Islet of Langerhans (tissue), 1 donor: ENCODE measurements around the gene PCDHGC5.

ENCODE experiments used
- FAIRE-seq: peaks from one replicate; lab custom pipeline; 2011; peaks lifted over from hg19 to GRCh38; lab: Jason Lieb, UNC

Gene PCDHGC5

DNA sequence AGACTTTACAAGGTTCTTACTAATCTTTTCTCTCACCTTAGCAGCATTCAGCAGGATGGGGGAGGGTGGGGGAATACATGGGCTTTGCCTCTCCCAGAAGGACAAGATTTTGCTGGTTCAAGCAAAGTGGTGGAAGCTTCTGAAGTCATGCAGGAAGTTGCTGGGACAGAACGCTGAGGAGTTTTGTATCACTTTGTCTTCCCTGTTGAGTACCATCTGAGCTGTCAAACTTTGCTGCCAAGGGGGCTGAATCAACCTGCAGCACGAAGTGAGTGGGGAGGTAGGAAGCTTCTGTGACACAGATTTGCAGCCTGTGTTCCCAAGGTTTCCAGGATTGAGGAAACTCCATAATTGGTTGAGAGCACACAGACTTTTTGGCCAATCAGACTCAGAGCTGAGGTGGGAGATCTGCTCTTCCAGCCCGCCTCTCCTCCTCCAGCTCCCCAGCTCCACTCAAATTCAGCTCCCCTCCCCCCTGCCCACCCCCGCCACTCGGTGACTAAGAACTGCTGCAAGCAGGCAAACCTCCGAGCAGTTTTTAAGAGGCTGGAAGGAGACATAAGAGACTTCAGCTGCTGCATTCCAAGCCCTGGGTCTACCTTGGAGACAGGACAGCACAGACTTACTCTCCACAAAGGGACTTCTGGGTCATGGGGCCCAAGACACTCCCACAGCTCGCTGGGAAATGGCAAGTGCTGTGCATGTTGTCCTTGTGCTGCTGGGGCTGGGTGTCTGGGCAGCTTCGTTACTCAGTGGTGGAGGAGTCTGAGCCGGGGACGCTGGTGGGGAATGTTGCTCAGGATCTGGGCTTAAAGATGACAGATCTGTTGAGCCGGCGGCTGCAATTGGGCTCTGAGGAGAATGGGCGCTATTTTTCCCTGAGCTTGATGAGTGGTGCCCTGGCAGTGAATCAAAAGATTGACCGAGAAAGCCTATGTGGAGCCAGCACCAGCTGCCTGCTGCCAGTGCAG lies at the start of gene PCDHGC5:
Gene PCDHGC5, plus strand, starts transcription at position 491 of the 971 bp plus-strand sequence. Its CDS starts 160 bp downstream, at position 651.
- FAIRE-seq, result no peak

DNA sequence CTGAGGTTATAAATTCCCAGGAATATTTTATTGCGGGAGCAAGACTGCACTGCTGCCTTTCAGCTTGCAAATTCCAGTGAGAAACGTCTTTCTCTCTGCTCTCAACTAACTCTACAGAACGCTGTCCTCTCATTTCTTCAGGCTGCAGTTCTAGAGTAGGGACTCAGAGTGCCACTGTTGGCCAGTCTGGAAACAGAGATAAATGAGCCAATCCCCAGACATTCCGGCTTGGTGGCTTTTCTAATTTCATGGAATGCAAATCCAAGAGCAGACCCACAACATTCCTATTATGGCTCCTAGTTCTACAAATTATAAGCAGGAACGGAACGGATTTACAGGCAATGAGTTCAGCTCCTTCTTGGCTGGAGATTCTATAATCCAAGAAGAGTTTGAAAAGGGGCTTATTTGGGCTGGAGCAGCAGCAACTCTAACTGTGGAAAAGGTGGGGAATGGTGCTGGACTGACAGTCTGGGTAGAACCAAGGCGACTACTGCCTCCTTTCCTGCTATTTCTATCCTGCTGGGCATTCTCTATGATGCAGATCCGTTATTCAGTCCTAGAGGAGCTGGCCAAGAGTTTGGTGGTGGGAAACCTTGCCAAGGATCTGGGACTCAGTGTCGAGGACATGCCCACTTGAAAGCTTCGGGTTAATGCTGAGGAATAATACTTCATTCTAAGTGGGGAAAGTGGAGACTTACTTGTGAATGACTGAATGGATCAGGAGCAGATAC lies 49.3 kb upstream of the PCDHGC5 start:
- FAIRE-seq, result no peak

DNA sequence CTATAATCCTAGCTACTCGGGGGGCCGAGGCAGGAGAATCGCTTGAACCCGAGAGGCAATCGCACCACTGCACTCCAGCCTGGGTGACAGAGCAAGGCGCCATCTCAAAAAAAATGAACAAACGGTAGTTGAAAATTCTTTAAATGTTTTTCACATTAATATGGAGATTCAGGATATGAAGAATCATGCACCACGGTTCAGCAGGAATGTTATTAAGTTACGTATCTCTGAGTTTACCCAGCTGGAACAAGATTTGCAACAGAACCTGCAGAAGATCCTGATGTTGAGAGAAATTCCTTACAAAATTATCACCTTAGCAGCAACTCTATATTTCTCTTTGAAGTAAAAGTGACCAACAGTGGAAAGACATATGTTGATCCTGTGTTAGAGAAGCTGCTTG lies 48.5 kb upstream of the PCDHGC5 start:
- no peak for FAIRE-seq

DNA sequence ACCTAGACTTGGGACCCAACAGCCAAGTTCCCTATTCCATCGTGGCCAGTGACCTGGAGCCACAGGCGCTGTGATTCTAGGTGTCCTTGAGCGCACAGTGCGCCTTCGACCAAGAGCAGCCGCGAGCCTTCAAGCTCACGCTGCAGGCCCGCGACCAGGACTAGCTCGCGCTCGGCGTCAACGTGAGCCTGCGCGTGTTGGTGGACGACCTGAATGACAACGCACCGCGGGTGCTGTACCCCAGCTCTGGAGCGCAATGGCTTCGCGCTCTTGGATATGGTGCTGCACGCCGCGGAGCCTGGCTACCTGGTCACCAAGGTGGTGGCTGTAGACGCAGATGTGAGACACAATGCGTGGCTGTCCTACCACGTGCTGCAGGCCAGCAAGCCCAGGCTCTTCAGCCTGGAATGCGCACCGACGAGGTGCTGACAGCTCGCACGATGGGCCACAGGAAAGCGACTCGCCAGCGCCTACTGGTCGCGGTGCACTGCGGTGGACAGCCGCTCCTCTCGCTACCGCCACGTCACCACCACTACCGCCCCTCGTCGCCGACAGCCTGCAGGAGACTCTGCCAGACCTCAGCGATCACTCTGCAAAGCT lies 47.2 kb upstream of the PCDHGC5 start:
- FAIRE-seq, result no peak

DNA sequence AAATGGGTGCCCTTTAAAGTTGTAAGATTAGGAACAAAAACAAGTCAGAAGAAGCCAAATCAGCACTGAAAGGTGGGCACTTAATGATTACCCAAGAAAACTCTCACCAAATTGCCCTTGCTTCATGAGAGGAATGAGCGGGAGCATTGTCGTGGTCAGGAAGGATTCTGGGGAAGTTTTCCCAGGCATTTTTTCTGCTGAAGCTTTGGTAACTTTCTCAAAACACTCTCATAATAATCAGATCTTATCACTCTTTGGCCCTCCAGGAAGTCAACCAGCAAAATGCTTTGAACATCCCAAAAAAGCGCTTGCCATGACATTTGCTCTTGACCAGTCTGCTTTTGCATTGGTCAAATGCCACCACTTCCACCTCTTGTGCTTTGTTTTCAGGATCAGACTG lies 23.5 kb upstream of the PCDHGC5 start:
- no peak for FAIRE-seq

DNA sequence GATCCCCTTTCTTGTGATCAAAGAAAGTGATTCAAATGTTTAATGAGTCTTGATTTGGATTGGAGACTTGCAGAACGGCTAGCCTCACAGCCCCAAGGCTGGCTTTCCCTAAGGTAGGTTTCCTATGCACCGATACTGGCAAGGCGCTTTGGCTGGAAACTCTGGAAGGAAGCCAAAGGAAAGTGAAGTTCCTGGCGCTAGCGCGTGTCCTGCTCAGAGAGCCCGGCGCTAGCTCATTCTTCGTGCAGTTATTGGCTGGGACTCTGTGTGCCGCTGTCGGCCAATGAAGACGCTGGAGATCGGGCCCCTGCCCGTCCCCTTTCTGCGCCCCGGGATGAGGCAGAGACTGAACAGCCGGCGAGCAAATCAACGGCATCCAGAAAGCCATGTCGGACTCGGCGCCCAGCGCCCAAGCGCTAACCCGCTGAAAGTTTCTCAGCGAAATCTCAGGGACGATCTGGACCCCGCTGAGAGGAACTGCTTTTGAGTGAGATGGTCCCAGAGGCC lies 13.2 kb upstream of the PCDHGC5 start, which contains the start of gene PCDHGC3:
Gene PCDHGC3, plus strand, starts transcription at position 342 of the 507 bp plus-strand sequence. Its CDS starts 151 bp downstream, at position 493.
- peak; percentile 88 for FAIRE-seq

DNA sequence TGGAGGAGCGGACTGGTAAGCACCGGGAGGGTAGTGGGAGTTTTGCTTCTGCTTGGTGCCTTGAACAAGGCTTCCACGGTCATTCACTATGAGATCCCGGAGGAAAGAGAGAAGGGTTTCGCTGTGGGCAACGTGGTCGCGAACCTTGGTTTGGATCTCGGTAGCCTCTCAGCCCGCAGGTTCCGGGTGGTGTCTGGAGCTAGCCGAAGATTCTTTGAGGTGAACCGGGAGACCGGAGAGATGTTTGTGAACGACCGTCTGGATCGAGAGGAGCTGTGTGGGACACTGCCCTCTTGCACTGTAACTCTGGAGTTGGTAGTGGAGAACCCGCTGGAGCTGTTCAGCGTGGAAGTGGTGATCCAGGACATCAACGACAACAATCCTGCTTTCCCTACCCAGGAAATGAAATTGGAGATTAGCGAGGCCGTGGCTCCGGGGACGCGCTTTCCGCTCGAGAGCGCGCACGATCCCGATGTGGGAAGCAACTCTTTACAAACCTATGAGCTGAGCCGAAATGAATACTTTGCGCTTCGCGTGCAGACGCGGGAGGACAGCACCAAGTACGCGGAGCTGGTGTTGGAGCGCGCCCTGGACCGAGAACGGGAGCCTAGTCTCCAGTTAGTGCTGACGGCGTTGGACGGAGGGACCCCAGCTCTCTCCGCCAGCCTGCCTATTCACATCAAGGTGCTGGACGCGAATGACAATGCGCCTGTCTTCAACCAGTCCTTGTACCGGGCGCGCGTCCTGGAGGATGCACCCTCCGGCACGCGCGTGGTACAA lies 12.6 kb upstream of the PCDHGC5 start:
- no peak for FAIRE-seq

DNA sequence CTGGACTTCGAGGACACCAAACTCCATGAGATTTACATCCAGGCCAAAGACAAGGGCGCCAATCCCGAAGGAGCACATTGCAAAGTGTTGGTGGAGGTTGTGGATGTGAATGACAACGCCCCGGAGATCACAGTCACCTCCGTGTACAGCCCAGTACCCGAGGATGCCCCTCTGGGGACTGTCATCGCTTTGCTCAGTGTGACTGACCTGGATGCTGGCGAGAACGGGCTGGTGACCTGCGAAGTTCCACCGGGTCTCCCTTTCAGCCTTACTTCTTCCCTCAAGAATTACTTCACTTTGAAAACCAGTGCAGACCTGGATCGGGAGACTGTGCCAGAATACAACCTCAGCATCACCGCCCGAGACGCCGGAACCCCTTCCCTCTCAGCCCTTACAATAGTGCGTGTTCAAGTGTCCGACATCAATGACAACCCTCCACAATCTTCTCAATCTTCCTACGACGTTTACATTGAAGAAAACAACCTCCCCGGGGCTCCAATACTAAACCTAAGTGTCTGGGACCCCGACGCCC lies 11.8 kb upstream of the PCDHGC5 start:
- FAIRE-seq, result no peak

DNA sequence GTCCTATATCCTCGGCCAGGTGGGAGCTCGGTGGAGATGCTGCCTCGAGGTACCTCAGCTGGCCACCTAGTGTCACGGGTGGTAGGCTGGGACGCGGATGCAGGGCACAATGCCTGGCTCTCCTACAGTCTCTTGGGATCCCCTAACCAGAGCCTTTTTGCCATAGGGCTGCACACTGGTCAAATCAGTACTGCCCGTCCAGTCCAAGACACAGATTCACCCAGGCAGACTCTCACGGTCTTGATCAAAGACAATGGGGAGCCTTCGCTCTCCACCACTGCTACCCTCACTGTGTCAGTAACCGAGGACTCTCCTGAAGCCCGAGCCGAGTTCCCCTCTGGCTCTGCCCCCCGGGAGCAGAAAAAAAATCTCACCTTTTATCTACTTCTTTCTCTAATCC lies 11.1 kb upstream of the PCDHGC5 start:
- no peak for FAIRE-seq

DNA sequence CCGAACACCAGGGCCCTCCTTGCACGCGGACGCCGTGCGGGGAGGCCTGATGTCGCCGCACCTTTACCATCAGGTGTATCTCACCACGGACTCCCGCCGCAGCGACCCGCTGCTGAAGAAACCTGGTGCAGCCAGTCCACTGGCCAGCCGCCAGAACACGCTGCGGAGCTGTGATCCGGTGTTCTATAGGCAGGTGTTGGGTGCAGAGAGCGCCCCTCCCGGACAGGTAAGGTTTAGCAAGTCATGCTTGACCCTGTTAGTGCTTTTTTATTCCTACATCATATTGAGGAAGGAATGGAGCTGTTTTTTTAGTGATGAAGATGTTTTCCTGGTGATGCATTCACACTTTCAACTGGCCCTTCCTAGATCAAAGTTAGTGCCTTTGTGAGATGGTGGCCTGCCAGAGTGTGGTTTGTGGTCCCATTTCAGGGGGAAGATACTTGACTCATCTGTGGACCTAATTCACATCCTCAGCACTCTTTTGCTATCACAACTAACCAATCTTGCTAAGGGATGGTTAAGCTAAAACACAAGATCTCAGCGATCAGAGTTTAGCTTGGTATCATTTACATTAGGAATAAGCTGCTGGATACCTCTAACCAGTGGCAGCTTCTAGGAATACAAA lies 10.4 kb upstream of the PCDHGC5 start:
- peak; percentile 5 for FAIRE-seq

DNA sequence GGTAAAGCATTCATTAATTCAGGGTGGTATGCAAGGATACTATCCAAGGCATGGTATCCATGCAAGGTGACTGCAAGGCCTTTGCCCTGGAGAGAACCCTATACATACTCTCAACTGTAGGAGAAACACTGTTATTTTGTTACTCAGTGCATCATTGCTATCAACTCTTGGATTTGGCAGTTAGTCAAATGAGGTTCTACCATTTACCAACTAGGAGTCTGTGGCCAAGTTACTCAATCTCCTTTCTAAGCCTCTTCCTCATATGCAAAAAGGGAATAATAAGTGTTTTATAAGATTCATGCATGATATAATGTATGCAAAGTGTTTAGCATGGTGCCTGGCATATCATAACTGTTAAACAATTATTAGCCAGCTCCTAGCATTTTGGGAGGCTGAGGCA lies 9.1 kb upstream of the PCDHGC5 start:
- FAIRE-seq, result no peak

DNA sequence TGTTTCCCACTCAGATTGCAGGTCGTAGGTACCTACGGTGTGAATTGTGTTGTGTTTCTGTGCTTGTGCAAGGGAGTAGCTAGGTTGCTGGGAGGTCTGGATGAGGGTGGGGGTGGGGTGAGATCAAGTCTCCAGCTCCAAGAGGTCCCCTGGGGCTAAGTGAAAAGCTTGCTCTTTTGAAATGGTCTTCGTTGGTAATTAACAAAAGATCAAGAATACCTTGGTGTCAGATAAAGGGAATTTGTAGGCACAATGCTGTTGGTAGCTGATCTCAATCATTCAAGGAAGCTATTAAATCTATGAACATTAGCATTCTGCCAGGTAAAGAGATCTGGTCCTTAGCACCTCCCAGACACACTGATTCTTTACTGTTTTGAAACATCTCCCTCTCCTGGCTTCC lies 5.0 kb upstream of the PCDHGC5 start:
- FAIRE-seq, result no peak

DNA sequence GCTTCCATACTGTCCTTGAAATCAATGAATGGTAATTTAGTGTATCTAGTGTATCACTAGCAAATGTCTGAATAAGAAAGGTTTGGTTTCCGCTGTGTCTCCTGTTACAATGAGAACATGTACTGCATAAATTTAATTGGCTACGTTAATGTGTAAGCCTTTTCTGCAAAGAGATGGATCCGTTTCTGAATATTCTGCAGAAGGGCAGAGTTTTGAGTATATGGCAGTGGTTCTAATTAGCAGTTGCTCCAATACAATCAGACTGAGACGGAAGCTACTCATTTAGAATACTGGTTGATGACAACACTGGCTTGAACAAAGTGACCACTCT lies 4.6 kb upstream of the PCDHGC5 start:
- no peak for FAIRE-seq

DNA sequence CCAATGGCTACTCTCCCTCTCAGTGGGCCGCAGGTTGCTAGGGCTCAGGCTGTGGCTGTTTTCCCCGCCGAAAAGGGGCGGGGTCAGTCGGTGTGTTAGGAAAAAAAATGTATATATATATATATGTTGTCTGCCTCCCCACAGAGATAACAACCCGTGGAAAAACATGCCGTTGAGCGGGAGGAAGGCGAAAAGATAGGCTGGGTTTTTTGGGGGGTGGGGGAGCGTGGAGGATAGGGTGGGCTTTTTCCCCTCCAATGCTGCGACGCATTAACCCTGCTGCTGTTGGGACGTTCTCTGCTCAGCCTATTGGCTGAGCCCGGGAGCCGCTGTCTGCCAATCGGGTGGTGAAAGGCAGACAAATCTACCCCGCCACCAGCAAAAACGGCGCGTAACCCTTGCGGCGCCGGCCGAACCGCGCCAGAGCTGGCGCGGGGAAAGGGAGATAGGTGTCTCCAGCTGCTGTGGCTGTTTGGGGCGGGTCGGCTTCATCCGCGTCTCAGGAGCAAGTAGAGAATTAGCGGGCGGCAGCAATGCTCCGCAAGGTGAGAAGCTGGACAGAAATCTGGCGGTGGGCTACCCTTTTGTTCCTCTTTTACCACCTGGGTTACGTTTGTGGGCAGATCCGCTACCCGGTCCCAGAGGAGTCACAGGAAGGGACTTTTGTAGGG lies 4.1 kb upstream of the PCDHGC5 start, which contains the start of gene PCDHGC4:
Gene PCDHGC4, plus strand, starts transcription at position 390 of the 671 bp plus-strand sequence. Its CDS starts 144 bp downstream, at position 534.
- no peak for FAIRE-seq

DNA sequence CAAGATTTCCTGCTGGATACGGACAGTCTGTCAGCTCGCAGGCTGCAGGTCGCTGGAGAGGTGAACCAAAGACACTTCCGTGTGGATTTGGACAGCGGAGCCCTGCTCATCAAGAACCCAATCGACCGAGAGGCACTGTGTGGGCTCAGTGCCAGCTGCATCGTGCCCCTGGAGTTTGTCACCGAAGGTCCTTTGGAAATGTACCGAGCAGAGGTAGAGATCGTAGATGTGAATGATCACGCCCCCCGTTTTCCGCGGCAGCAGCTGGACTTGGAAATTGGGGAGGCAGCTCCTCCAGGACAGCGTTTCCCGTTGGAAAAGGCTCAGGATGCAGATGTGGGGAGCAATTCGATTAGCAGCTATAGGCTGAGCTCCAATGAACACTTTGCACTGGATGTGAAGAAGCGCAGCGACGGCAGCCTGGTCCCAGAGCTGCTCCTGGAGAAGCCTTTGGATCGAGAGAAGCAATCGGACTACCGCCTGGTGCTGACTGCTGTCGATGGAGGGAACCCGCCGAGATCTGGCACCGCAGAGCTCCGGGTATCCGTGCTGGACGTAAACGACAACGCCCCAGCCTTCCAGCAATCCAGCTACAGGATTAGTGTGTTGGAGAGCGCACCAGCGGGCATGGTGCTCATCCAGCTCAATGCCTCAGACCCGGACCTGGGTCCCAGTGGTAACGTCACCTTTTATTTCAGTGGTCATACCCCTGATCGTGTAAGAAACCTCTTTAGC lies 3.4 kb upstream of the PCDHGC5 start:
- no peak for FAIRE-seq

DNA sequence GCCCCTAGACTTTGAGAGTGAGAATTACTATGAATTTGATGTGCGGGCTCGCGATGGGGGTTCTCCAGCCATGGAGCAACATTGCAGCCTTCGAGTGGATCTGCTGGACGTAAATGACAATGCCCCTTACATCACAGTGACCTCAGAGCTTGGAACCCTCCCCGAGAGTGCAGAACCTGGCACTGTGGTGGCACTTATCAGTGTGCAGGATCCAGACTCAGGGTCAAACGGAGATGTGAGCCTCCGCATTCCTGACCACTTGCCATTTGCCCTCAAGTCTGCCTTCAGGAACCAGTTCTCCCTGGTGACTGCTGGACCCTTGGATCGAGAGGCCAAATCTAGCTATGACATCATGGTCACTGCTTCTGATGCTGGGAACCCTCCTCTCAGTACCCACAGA lies 2.8 kb upstream of the PCDHGC5 start:
- FAIRE-seq, result no peak

DNA sequence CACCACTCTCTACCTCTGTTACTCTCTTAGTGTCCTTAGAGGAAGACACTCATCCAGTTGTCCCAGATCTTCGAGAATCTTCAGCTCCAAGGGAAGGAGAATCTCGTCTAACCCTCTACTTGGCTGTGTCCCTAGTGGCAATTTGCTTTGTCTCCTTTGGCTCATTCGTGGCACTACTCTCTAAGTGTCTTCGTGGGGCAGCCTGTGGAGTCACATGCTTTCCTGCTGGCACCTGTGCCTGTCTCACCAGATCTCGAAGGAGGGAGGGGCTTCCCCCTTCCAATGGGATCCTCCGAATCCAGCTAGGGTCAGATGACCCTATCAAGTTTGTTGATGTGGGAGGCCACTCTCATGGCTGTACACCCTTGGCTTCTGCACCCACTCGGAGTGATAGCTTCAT lies 1.8 kb upstream of the PCDHGC5 start:
- no peak for FAIRE-seq

DNA sequence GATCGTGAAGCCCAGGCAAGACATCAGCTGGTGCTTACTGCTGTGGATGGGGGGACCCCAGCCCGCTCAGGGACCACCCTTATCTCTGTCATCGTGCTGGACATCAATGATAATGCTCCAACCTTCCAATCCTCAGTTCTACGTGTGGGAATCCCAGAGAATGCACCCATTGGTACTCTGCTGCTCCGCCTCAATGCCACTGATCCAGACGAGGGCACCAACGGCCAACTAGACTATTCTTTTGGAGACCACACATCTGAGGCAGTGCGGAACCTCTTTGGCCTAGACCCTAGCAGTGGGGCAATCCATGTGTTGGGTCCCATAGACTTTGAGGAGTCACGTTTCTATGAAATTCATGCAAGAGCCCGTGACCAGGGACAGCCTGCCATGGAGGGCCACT lies 960 bp downstream of the PCDHGC5 start:
- FAIRE-seq, result no peak

DNA sequence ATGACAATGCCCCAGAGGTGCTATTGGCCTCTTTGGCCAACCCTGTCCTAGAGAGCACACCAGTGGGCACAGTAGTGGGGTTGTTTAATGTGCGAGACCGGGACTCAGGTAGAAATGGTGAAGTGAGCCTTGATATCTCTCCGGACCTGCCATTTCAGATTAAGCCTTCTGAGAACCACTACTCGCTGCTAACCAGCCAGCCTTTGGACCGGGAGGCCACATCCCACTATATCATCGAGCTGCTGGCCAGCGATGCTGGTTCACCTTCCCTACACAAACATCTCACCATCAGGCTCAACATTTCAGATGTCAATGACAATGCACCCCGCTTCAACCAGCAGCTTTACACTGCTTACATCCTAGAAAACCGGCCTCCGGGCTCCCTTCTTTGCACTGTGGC lies 1.4 kb downstream of the PCDHGC5 start:
- no peak for FAIRE-seq

DNA sequence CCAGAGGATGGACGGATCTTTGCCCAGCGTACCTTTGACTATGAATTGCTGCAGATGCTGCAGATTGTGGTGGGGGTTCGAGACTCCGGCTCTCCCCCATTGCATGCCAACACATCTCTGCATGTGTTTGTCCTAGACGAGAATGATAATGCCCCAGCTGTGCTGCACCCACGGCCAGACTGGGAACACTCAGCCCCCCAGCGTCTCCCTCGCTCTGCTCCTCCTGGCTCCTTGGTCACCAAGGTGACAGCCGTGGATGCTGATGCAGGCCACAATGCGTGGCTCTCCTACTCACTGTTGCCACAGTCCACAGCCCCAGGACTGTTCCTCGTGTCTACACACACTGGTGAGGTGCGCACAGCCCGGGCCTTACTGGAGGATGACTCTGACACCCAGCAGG lies 1.9 kb downstream of the PCDHGC5 start:
- no peak for FAIRE-seq
